HG02642 (cell line): ENCODE measurements around the gene KLK1.
"Not testable (repeated sequence)": the region's sequence is repeated elsewhere in the genome, so short reads cannot be mapped to it uniquely, and the experiment has no call there.

Experiments used
- ATAC-seq: cut with Tn5 transposase; IDR thresholded peaks from one replicate; pipeline ENCODE4 v1.9.1; 2021; ENCODE audit warnings: mild to moderate bottlenecking; ENCODE audit not compliant: unreplicated experiment, poor library complexity

Gene KLK1

DNA sequence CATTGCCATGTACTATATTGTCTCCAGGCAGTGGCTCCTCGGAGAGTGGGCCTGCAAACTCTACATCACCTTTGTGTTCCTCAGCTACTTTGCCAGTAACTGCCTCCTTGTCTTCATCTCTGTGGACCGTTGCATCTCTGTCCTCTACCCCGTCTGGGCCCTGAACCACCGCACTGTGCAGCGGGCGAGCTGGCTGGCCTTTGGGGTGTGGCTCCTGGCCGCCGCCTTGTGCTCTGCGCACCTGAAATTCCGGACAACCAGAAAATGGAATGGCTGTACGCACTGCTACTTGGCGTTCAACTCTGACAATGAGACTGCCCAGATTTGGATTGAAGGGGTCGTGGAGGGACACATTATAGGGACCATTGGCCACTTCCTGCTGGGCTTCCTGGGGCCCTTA, 52.7 kb downstream of the KLK1 start:
- ATAC-seq: no peak

- ATAC-seq: not testable (repeated sequence)
Observed at GRCh38 chr19:50770164-50770563, 53.4 kb downstream of the KLK1 start, which contains the start of gene GPR32. GPR32 (plus strand) TSS chr19:50770464; CDS start chr19:50770601, 137 bp downstream.
